Thoracic aorta (tissue), 2 donors: Measurements from ENCODE around the gene FRMD5. TPM values are rescaled to one million over a fixed set of nuclear protein-coding genes. Genes with fewer than 3 reads are reported as not detected.

ENCODE experiments used
- ATAC-seq: fragments of 150-250 bp; one replicate; pipeline ENCODE4 v1.8.0; 2017; ENCODE audit warnings: low read depth; ENCODE audit not compliant: insufficient number of reproducible peaks, low FRiP score
- DNase-seq: peaks from one replicate; pipeline ENCODE4 v3.0.0-alpha.2; 2020; ENCODE audit warnings: low spot score
- H3K27ac ChIP-seq, 2 donors: fragments of 200-600 bp; sonication (generic); 1 replicate in 1 of 2; 2 replicates in 1 of 2; pipeline ENCODE4 v1.5.1; 2016; ENCODE audit warnings: mild to moderate bottlenecking in 2 of 2, moderate library complexity in 2 of 2
- H3K27me3 ChIP-seq: fragments of 200-600 bp; sonication (generic); replicated peaks from 2 replicates; pipeline ENCODE4 v1.6.0; 2016; ENCODE audit warnings: mild to moderate bottlenecking; ENCODE audit not compliant: insufficient read depth
- H3K36me3 ChIP-seq: fragments of 200-600 bp; sonication (generic); one replicate; pipeline ENCODE4 v1.5.1; 2016
- H3K4me1 ChIP-seq, 2 donors: fragments of 200-600 bp; sonication (generic); 1 replicate in 1 of 2; 2 replicates in 1 of 2; pipeline versions ENCODE4 v1.5.1 to v1.6.0; 2016; ENCODE audit warnings: low read depth in 2 of 2, mild to moderate bottlenecking in 1 of 2; ENCODE audit not compliant: control insufficient read depth in 1 of 2
- H3K4me3 ChIP-seq: fragments of 200-600 bp; sonication (generic); 2 replicates; pipeline ENCODE4 v1.5.1; 2016; ENCODE audit warnings: mild to moderate bottlenecking
- H3K9me3 ChIP-seq: fragments of 200-600 bp; sonication (generic); 2 replicates; pipeline ENCODE4 v1.5.1; 2016
- total RNA-seq, 2 donors: library from RNA; depleted of rRNA; stranded (reverse); fragments of >200 nt; gene quantifications; one replicate each; pipeline versions ENCODE4 v1.1.0 to v1.2.3, GENCODE V29; 2016
- TF ChIP-seq, protein P1 (sequence below): fragments of 200-600 bp; sonication (generic); IDR thresholded peaks from one replicate; pipeline ENCODE4 v1.5.1; 2019; ENCODE audit warnings: antibody characterized with exemption

Gene FRMD5
- total RNA-seq, 2 donors from 2014 or later, result 0.27 TPM; not detected in 1

DNA sequence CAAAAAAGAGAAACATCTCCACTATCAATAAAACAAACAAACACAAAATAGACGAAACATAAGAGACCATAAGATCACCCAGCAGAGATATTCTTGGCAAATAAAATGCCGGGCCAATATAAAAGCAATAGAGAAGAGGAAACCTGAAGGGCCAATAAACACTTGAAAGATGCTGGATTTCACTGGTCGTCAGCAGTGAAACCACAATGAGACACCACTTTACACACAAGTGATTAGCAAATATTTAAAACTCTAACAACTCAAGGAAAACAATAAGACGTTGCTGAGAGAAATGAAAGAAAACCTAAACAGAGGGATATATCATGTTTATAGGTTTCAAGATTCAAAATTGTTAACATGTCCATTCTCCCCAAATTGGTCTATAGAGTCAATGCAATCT, 219.7 kb downstream of the FRMD5 start:
- TF ChIP-seq, protein P1, sequence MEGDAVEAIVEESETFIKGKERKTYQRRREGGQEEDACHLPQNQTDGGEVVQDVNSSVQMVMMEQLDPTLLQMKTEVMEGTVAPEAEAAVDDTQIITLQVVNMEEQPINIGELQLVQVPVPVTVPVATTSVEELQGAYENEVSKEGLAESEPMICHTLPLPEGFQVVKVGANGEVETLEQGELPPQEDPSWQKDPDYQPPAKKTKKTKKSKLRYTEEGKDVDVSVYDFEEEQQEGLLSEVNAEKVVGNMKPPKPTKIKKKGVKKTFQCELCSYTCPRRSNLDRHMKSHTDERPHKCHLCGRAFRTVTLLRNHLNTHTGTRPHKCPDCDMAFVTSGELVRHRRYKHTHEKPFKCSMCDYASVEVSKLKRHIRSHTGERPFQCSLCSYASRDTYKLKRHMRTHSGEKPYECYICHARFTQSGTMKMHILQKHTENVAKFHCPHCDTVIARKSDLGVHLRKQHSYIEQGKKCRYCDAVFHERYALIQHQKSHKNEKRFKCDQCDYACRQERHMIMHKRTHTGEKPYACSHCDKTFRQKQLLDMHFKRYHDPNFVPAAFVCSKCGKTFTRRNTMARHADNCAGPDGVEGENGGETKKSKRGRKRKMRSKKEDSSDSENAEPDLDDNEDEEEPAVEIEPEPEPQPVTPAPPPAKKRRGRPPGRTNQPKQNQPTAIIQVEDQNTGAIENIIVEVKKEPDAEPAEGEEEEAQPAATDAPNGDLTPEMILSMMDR, result no peak
- Histone ChIP-seq H3K4me1 (no peaks in the 10 kb centered on the region), H3K27me3 (no peaks in the 10 kb centered on the region), H3K4me3 (no peak overlapping the region), H3K36me3 (no peaks in the 10 kb centered on the region), H3K27ac (no peak overlapping the region), H3K9me3 (no peaks in the 10 kb centered on the region)
- ATAC-seq (no peak), DNase-seq (no peak)

DNA sequence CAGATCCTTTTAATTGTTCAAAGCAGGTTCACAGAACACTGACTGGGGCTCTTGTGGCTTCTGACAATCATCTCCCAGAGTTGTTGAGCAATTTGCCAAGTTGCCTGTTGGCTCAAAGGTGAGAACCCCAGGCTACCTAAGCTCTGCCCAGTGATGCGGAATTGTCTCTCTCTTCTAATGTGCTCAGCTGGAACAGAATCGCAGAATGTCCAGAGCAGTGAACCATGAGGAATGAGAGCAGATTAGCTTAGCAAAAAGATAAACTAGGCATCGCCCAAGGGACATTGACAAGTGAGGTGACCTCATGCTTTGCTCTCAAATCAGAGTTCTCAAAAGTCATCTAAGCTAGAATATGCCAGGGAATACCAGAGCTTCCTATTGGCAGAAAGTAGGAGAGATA, 220.2 kb downstream of the FRMD5 start:
- Histone ChIP-seq H3K36me3 (no peaks in the 10 kb centered on the region), H3K27ac (no peak overlapping the region), H3K9me3 (no peaks in the 10 kb centered on the region), H3K4me1 (no peaks in the 10 kb centered on the region), H3K4me3 (no peak overlapping the region), H3K27me3 (no peaks in the 10 kb centered on the region)
- no peak for ATAC-seq
- DNase-seq, result no peak
- TF ChIP-seq, protein P1, result no peak

DNA sequence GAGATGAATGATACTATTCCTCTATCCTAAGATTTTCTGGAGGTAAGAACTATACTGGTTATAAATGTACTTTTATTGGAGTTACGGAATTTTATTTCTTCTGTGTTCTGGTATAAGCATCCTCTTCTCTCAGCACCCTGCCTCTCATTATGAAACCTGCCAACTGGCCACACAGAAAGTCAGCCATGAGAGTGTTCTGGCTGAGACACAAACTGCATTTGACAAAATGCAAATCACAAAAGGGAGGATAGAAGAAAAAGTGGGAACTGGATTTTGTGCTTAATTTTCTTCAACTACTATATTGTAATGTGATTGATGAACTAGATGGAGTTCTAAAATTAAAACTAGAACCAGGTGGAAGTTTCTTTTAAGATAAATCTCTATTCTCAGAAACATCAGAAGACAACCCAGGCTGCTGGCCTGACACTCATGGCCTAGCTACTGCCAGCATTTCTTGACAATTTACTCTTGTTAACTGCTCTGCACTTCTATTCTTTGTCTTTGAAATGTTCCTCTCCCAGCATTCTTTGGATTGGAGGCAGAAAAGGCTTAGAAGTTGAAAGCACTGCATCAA, 225.2 kb downstream of the FRMD5 start:
- Histone ChIP-seq H3K4me3 (no peak overlapping the region), H3K27me3 (no peaks in the 10 kb centered on the region), H3K27ac (no peak overlapping the region), H3K9me3 (no peaks in the 10 kb centered on the region), H3K36me3 (no peaks in the 10 kb centered on the region), H3K4me1 (no peaks in the 10 kb centered on the region)
- TF ChIP-seq, protein P1, result no peak
- DNase-seq, result no peak
- no peak for ATAC-seq

DNA sequence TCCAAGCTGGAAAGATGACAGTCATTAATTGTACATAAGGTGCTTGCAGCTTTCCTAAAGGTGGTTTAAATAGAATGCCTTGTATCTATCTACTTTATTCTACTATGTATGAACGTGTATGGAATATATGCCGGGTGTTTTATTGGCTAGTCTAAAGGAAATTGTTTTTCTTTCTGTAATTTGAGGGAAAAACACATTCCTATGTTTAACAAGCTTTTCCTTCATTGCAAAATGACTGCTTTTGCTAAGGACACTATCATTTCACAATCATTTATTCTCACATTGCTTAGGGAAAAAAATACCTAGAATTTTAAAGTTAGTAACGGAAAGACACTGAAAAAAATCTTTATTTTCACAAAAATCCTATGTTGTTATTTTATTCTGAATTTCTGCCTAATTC, 226.5 kb downstream of the FRMD5 start:
- Histone ChIP-seq H3K27ac (no peak overlapping the region), H3K4me3 (no peak overlapping the region), H3K4me1 (no peaks in the 10 kb centered on the region), H3K36me3 (no peaks in the 10 kb centered on the region), H3K9me3 (no peaks in the 10 kb centered on the region), H3K27me3 (no peaks in the 10 kb centered on the region)
- TF ChIP-seq, protein P1, result no peak
- DNase-seq (no peak), ATAC-seq (no peak)

DNA sequence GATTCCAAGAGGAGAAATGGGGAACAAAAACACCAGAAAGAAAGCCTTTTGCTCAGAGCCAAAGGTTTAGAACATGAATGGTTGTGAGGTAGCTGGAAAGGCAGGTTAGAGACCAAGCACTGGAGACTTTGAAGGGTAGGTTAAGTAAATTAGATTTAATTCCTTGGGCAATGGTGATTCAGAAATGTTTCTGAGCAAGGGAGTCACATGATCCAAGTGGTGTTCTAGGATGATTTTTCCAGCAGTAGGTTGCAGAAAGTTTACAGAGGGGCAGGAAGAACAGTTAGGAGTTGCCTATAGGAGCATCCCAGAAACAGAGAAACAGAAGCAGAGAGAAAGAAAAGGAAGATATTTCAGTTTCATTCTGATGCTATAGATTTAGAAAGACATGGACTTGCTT, 228.4 kb downstream of the FRMD5 start:
- no peak for DNase-seq
- no peaks in the 10 kb centered on the region for H3K4me1 ChIP-seq
- H3K36me3 ChIP-seq, result no peaks in the 10 kb centered on the region
- H3K27ac ChIP-seq, result no peak overlapping the region
- no peaks in the 10 kb centered on the region for H3K9me3 ChIP-seq
- no peaks in the 10 kb centered on the region for H3K27me3 ChIP-seq
- ATAC-seq, result no peak
- TF ChIP-seq, protein P1, result no peak
- H3K4me3 ChIP-seq, result no peak overlapping the region
